Stimulated activated effector memory CD8-positive, alpha-beta T cell treated with anti-CD3 and anti-CD28 coated beads, Interleukin-12 subunit alpha, Interleukin-12 subunit beta, amount 100 ng/mL, for 72 hours (primary cell): ENCODE measurements around the gene PLD1.

ENCODE experiments used
- ATAC-seq: fragments of 150-1000 bp; cut with Tn5 transposase; 2 replicates; pipeline ENCODE4 v1.10.0; 2021
- DNase-seq, 2 donors: peaks; one replicate each; pipeline ENCODE4 v3.0.0; 2021 to 2022; ENCODE audit warnings: low spot score in 2 of 2
- H3K27ac Mint-ChIP-seq: one replicate; pipeline ENCODE4 v1.8.0; 2022; ENCODE audit warnings: mild to moderate bottlenecking, mixed read lengths
- H3K36me3 Mint-ChIP-seq: one replicate; pipeline ENCODE4 v1.8.0; 2022; ENCODE audit warnings: mild to moderate bottlenecking, mixed read lengths
- H3K4me1 Mint-ChIP-seq: one replicate; pipeline ENCODE4 v1.8.0; 2022; ENCODE audit warnings: mixed read lengths
- H3K4me3 Mint-ChIP-seq: one replicate; pipeline ENCODE4 v1.8.0; 2022; ENCODE audit warnings: mild to moderate bottlenecking, mixed read lengths
- H3K9me3 Mint-ChIP-seq: one replicate; pipeline ENCODE4 v1.8.0; 2022; ENCODE audit warnings: mixed read lengths

The PLD1 gene

GRCh38 chr3:171841620-171842000, 31.3 kb upstream of the PLD1 start:
- no peaks in the 10 kb centered on the region for H3K4me1 Mint-ChIP-seq
- H3K27ac Mint-ChIP-seq = no peak overlapping the region
- H3K36me3 Mint-ChIP-seq = no peaks in the 10 kb centered on the region
- ATAC-seq (no peak), DNase-seq (no peak)
- H3K9me3 Mint-ChIP-seq = no peaks in the 10 kb centered on the region
- no peak overlapping the region for H3K4me3 Mint-ChIP-seq

DNA sequence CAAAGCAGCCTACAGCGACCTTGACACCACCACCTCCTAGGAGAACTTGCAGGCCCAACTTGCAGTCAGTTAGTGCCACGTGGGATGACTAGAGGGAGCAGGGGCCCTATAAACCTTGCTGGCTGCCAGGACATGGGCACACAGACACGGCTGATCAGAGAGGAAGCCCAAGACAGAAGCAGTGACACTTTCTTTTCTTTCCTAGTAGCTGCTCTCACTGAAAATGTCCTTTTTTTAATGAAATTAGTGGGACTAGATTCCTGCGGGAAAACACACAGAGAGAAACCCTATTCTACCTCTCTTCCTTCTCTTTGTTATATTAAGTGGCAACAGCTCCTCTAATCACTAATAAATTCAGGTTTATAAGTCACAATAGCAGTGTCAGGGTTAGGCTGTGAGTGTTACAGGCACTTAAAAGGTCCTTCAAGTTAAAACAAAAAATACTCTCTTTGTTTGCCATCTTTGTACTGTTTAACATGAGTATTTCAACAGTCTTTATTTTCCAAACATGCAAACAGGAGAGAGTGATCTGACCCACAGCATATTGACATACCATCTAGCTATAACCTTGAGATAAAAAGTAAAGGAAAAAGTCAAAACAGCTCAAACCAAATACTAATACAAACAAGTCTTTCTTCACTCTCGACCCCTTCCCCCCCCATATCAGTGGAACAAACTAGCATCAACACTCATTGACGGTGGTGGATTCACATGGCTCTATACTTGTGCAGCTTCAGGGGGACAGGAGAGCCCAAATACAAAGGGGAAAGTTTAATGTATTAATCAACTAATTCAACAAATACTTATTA, 30.7 kb upstream of the PLD1 start:
- Mint-ChIP-seq H3K9me3 (no peaks in the 10 kb centered on the region), H3K36me3 (no peaks in the 10 kb centered on the region), H3K27ac (no peak overlapping the region), H3K4me1 (no peaks in the 10 kb centered on the region), H3K4me3 (no peak overlapping the region)
- no peak for DNase-seq
- no peak for ATAC-seq

DNA sequence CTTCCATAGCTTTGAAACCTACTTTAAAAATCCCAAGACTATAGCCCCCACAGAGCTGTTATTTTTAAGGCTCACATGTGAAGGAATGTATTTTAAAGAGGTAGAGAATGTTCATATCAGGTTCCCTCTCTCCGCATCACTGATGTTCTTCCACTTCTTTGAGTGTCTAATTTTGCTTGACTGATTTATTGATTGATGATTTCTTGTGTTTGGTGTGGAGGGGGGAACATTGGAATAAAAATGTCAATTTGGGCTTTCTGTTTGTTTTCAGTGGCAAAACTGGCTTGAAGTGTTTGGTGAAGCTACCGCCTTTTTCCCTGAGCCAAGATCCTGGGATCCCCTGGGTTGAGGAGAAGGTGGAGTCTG, 30.1 kb upstream of the PLD1 start:
- H3K4me1 Mint-ChIP-seq = no peaks in the 10 kb centered on the region
- DNase-seq = no peak
- no peak overlapping the region for H3K27ac Mint-ChIP-seq
- H3K36me3 Mint-ChIP-seq = no peaks in the 10 kb centered on the region
- no peak overlapping the region for H3K4me3 Mint-ChIP-seq
- H3K9me3 Mint-ChIP-seq = no peaks in the 10 kb centered on the region
- ATAC-seq = no peak

- H3K27ac Mint-ChIP-seq = no peak overlapping the region
- H3K4me3 Mint-ChIP-seq = no peak overlapping the region
- H3K9me3 Mint-ChIP-seq = no peaks in the 10 kb centered on the region
- DNase-seq (no peak), ATAC-seq (no peak)
- no peaks in the 10 kb centered on the region for H3K4me1 Mint-ChIP-seq
- no peaks in the 10 kb centered on the region for H3K36me3 Mint-ChIP-seq
Observed at GRCh38 chr3:171839270-171839669, 29.0 kb upstream of the PLD1 start.

GRCh38 chr3:171838218-171838720, 28.0 kb upstream of the PLD1 start:
- no peak overlapping the region for H3K27ac Mint-ChIP-seq
- H3K4me3 Mint-ChIP-seq = no peak overlapping the region
- DNase-seq (no peak), ATAC-seq (no peak)
- no peaks in the 10 kb centered on the region for H3K9me3 Mint-ChIP-seq
- no peaks in the 10 kb centered on the region for H3K36me3 Mint-ChIP-seq
- no peaks in the 10 kb centered on the region for H3K4me1 Mint-ChIP-seq

- H3K36me3 Mint-ChIP-seq = no peaks in the 10 kb centered on the region
- no peak overlapping the region for H3K4me3 Mint-ChIP-seq
- H3K27ac Mint-ChIP-seq = no peak overlapping the region
- no peaks in the 10 kb centered on the region for H3K4me1 Mint-ChIP-seq
- no peaks in the 10 kb centered on the region for H3K9me3 Mint-ChIP-seq
- DNase-seq = no peak
- ATAC-seq = no peak
Observed at GRCh38 chr3:171837698-171838097, 27.4 kb upstream of the PLD1 start.

GRCh38 chr3:171836855-171837254, 26.6 kb upstream of the PLD1 start:
- H3K9me3 Mint-ChIP-seq = no peaks in the 10 kb centered on the region
- no peak for DNase-seq

DNA sequence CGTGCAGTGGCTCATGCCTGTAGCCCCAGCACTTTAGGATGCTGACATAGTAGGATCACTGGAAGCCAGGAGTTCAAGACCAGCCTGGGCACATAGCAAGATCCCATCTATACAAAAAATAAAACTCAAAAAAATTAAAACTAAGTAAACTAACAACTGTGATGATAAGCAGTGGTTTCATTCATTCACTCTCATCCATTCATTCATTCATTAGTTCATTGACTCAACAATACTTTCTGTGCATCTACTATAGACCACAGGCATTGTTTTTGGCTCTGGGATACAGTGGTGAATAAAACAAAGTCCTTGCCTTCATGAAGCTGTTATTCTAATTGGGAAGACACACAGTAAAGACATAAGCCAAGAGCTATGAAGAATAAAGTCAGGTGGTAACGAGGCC, 25.3 kb upstream of the PLD1 start:
- Mint-ChIP-seq H3K27ac (no peak overlapping the region), H3K36me3 (no peaks in the 10 kb centered on the region), H3K9me3 (no peaks in the 10 kb centered on the region), H3K4me3 (no peak overlapping the region), H3K4me1 (no peaks in the 10 kb centered on the region)
- ATAC-seq (no peak), DNase-seq (no peak)

More at GRCh38 chr3:171836855-171837254, 26.6 kb upstream of the PLD1 start:
- no peaks in the 10 kb centered on the region for H3K36me3 Mint-ChIP-seq
- ATAC-seq = no peak
- no peak overlapping the region for H3K27ac Mint-ChIP-seq
- H3K4me1 Mint-ChIP-seq = no peaks in the 10 kb centered on the region
- H3K4me3 Mint-ChIP-seq = no peak overlapping the region

GRCh38 chr3:171835116-171835515, 24.8 kb upstream of the PLD1 start:
- Mint-ChIP-seq H3K4me1 (no peaks in the 10 kb centered on the region), H3K4me3 (no peak overlapping the region), H3K36me3 (no peaks in the 10 kb centered on the region), H3K27ac (no peak overlapping the region), H3K9me3 (no peaks in the 10 kb centered on the region)
- ATAC-seq (no peak), DNase-seq (no peak)

DNA sequence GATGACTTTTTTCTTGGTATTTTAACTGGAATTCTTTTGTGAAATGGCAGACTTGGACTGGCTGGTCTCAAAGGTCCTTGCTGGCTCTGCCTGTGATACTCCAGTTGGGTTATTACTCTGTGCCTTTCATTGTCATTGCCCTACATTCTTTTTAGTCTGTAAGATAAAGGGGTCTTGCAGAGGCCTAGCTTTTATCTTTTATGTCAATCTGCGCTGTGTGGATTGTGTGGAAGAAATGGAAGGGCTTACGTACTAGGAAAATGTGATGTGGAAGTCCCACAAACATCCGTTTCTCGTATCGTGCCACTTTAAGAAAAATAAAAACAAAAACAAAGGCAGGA, 24.1 kb upstream of the PLD1 start:
- H3K4me3 Mint-ChIP-seq = no peak overlapping the region
- no peak for DNase-seq
- no peak overlapping the region for H3K27ac Mint-ChIP-seq
- H3K4me1 Mint-ChIP-seq = peaks cover 5% of the 10 kb centered on the region
- no peaks in the 10 kb centered on the region for H3K36me3 Mint-ChIP-seq
- ATAC-seq = no peak
- no peaks in the 10 kb centered on the region for H3K9me3 Mint-ChIP-seq

DNA sequence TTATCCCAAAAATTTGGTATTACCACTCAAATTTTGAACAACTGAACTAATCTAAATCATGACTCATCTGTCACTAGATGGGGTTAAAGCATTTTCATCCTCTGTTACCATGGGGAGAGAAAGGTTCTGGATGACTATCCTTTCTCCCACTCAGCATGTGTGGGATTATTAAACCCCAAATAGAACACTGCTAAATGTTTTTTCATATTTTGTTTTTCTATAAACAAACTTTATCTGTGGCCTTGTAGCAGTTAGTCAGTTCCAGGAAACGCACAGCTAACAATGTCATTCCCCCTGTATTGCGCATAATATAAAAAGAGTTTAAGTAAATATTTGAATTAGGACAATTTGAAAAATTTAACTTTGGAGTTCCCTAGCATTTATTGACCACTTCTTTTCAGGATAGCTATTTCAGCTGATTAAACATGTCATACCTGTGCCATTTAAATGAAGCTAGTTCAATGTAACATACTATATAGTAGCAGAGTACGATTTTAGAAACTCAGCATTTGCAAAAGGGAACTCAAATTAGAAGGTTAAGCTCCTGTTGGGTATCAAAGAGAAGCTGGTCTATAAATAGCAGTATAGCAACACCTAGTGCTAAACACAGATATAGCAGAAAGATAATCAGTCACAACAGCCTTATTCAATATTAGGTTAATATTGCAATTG, 23.6 kb upstream of the PLD1 start:
- Mint-ChIP-seq H3K9me3 (no peaks in the 10 kb centered on the region), H3K4me1 (peaks cover 10% of the 10 kb centered on the region), H3K36me3 (no peaks in the 10 kb centered on the region), H3K4me3 (no peak overlapping the region), H3K27ac (no peak overlapping the region)
- DNase-seq (no peak), ATAC-seq (peak; percentile 58)

DNA sequence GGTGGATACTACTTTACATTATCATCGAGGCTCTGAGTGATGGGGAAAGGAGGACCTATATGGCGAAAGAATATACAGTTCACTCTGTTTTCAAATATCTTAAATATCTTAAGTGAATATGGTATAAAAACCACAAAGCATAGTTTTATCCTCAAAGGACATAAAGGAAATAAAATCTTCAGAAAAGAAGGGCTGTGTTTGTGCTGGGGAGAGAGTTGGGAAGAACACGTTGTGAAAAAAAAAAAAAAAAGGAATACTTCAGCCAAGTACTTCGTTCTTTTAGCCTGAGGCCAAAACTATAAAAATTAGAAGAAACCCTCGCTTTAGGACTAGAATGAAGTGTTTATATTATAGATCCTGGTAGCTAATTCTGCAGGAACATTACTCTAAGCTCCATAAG, 22.7 kb upstream of the PLD1 start:
- H3K36me3 Mint-ChIP-seq = no peaks in the 10 kb centered on the region
- no peak overlapping the region for H3K4me3 Mint-ChIP-seq
- no peak for ATAC-seq
- H3K4me1 Mint-ChIP-seq = peaks cover 20% of the 10 kb centered on the region
- H3K27ac Mint-ChIP-seq = no peak overlapping the region
- DNase-seq = no peak
- H3K9me3 Mint-ChIP-seq = no peaks in the 10 kb centered on the region

DNA sequence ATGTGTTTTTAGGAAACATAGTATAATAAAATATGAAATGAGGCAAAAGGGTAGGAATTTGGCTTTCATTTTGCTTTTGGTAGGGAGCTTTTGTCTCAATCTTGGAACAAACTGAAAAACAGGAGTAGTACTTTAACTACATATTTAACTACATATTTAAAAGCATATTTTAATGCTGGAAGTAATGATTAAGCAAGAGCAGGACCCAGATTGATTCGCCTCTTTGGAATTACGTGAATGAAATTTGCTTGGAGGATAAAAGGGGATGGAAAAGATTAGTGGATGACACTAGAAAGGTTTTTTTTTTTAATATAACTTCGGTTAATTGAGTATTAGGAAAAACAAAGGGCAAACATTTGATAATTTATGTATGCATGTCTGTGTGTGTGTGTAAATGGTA, 21.7 kb upstream of the PLD1 start:
- Mint-ChIP-seq H3K4me1 (peaks cover 30% of the 10 kb centered on the region), H3K4me3 (no peak overlapping the region), H3K9me3 (no peaks in the 10 kb centered on the region), H3K27ac (no peak overlapping the region), H3K36me3 (no peaks in the 10 kb centered on the region)
- ATAC-seq (no peak), DNase-seq (no peak)

GRCh38 chr3:171830518-171830875, 20.2 kb upstream of the PLD1 start:
- ATAC-seq (no peak), DNase-seq (no peak)
- H3K4me1 Mint-ChIP-seq = peaks cover 35% of the 10 kb centered on the region
- no peaks in the 10 kb centered on the region for H3K36me3 Mint-ChIP-seq
- H3K4me3 Mint-ChIP-seq = no peak overlapping the region
- H3K27ac Mint-ChIP-seq = no peak overlapping the region
- H3K9me3 Mint-ChIP-seq = no peaks in the 10 kb centered on the region

- Mint-ChIP-seq H3K4me3 (no peak overlapping the region), H3K36me3 (no peaks in the 10 kb centered on the region), H3K27ac (no peak overlapping the region), H3K9me3 (no peaks in the 10 kb centered on the region), H3K4me1 (peaks cover 35% of the 10 kb centered on the region)
- peak; percentile 47 for ATAC-seq
- DNase-seq = no peak
Observed at GRCh38 chr3:171829841-171830517, 19.7 kb upstream of the PLD1 start.
